ENCODE results near the gene HDGFL3. TPM values are rescaled to one million over a fixed set of nuclear protein-coding genes. Genes with fewer than 3 reads are reported as not detected.

The HDGFL3 gene
- total and polyA plus RNA-seq, 9 of the 15 experiments (the other 6 are each of a cell fraction or from before 2014, with no cell fraction given): 6.7 to 42.0 (median 31.4) TPM

DNA sequence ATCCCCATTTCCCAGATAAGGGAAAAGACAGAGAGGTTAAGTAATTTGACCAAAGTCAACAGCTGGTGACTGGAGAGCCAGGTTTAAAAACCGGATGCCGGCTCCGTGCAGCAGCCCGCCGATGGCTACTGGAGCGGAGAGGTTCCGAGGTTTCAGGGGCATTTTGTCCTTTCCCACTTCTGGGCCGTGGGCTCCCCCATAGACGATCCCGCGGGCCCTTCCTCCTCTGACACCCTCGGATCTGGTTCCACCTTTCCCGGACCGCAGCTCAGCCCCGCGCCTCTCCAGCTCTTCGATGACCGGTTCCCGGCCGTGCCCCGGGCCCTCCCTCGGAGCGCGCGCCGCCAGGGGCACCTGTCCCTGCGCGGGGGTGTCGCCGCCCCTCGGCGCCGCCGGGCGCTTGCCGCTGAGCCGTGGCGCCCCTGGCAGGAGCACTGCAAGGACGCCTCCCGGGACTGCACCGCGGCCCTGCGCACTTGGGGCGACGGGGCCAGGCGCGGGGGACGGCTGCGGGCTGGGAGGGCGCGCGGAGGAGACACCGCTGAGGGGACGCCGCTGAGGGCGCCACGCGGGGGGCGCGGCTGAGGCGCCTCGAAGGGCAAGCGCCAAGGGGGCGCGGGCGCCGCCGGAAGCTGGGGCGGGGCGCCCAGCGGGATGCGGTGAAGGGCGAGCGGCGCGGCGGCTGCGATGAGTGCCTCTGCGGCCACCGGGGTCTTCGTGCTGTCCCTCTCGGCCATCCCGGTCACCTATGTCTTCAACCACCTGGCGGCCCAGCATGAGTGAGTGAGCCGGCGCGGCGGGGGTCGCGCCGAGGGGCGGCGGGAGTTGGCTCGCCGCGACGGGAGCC is 100.4 kb downstream of the HDGFL3 start, which contains the start of gene TM6SF1 (continued):
- no peak for TF ChIP-seq OTX1 (CRISPR knock-in tag; IDR thresholded peaks at IDR 0.05)
- TF ChIP-seq NCOA4 (IDR thresholded peaks at IDR 0.05; ENCODE audit: partially characterized antibody): no peak
- TF ChIP-seq ZNF3 (CRISPR knock-in tag; IDR thresholded peaks at IDR 0.05): no peak
- no peak for TF ChIP-seq CEBPB (tag; IDR thresholded peaks at IDR 0.05)
- TF ChIP-seq CAMTA2 (CRISPR knock-in tag; conservative IDR thresholded peaks at IDR 0.05): no peak
- TF ChIP-seq ZNF41 (CRISPR knock-in tag; conservative IDR thresholded peaks at IDR 0.05): no peak
- no peak for TF ChIP-seq TCF7L2 (IDR thresholded peaks at IDR 0.05; ENCODE audit: low read depth, low read length)
- TF ChIP-seq MTA1 (IDR thresholded peaks at IDR 0.05; ENCODE audit: borderline replicate concordance): no peak
- TF ChIP-seq, protein P1, sequence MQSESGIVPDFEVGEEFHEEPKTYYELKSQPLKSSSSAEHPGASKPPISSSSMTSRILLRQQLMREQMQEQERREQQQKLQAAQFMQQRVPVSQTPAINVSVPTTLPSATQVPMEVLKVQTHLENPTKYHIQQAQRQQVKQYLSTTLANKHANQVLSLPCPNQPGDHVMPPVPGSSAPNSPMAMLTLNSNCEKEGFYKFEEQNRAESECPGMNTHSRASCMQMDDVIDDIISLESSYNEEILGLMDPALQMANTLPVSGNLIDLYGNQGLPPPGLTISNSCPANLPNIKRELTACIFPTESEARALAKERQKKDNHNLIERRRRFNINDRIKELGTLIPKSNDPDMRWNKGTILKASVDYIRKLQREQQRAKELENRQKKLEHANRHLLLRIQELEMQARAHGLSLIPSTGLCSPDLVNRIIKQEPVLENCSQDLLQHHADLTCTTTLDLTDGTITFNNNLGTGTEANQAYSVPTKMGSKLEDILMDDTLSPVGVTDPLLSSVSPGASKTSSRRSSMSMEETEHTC (IDR thresholded peaks at IDR 0.05): no peak
- no peak for TF ChIP-seq BRD4 (IDR thresholded peaks at IDR 0.05)
- TF ChIP-seq, protein P2, sequence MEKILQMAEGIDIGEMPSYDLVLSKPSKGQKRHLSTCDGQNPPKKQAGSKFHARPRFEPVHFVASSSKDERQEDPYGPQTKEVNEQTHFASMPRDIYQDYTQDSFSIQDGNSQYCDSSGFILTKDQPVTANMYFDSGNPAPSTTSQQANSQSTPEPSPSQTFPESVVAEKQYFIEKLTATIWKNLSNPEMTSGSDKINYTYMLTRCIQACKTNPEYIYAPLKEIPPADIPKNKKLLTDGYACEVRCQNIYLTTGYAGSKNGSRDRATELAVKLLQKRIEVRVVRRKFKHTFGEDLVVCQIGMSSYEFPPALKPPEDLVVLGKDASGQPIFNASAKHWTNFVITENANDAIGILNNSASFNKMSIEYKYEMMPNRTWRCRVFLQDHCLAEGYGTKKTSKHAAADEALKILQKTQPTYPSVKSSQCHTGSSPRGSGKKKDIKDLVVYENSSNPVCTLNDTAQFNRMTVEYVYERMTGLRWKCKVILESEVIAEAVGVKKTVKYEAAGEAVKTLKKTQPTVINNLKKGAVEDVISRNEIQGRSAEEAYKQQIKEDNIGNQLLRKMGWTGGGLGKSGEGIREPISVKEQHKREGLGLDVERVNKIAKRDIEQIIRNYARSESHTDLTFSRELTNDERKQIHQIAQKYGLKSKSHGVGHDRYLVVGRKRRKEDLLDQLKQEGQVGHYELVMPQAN (IDR thresholded peaks at IDR 0.05; ENCODE audit: borderline replicate concordance): no peak
- no peak for TF ChIP-seq TSC22D4 (tag; IDR thresholded peaks at IDR 0.05)
- TF ChIP-seq, protein P3, sequence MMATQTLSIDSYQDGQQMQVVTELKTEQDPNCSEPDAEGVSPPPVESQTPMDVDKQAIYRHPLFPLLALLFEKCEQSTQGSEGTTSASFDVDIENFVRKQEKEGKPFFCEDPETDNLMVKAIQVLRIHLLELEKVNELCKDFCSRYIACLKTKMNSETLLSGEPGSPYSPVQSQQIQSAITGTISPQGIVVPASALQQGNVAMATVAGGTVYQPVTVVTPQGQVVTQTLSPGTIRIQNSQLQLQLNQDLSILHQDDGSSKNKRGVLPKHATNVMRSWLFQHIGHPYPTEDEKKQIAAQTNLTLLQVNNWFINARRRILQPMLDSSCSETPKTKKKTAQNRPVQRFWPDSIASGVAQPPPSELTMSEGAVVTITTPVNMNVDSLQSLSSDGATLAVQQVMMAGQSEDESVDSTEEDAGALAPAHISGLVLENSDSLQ (IDR thresholded peaks at IDR 0.05): no peak
